ENCODE results near the gene FANCI. TPM values are rescaled to one million over a fixed set of nuclear protein-coding genes. Genes with fewer than 3 reads are reported as not detected.

Gene FANCI
- total RNA-seq, 1 experiment from 2014 or later, result 163 TPM

DNA sequence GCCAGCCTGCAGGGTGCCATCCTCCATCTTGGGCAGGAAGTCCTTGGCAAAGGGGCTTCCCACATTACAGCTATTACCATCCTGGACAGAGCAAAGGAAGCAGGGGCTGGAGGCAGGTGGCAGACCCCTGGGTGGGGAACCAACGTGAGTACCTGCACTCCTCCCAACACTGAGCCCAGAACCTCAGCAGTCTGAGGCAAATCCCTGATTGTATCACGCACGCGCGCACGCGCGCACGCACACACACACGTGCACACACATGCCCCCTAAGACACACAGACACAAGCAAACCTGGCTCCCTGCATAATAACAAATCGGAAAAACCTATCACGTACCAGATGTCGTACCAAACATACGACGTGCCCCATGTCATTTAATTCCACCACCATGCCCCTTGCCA lies 79.0 kb downstream of the FANCI start:
- peaks cover 98% of the 10 kb centered on the region for H3K36me3 ChIP-seq (ENCODE audit: insufficient read depth, low read length, poor library complexity, severe bottlenecking)

DNA sequence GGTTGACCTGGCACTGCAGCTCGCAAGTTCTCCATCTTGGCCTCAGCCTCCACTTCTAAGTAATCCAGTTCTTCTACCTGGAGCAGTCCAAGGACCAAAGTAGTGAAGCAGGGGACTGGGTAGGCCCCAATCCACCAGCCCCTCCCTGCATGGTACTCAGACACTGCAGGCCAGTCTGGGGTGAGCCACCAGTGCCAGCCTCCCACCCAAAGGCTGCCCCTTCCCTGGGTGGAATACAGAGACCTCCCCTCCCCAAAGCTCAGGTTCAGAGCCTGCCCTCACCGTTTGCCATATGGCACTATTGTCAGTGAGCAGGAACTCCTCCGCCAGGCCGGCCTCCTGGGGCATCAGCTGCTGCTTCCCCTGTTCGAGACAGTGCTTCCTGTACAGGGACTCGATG lies 80.0 kb downstream of the FANCI start:
- no peak overlapping the region for H3K4me3 ChIP-seq (ENCODE audit: low read depth, low read length, poor library complexity, severe bottlenecking)
- intact Hi-C loops (cut with micrococcal nuclease; ENCODE audit: unreplicated experiment), result no loop called here
- DNase-seq (ENCODE audit: low spot score), result no peak
- CTCF ChIA-PET, result no interaction called here
- no TSS peak for BruUV-seq (replicated peaks)
- H3K4me1 ChIP-seq (ENCODE audit: insufficient read depth, low read length, poor library complexity, severe bottlenecking), result no peaks in the 10 kb centered on the region
- H3K9me3 ChIP-seq (ENCODE audit: low read depth, low read length, poor library complexity, severe bottlenecking), result no peaks in the 10 kb centered on the region
- POLR2A ChIA-PET (ENCODE audit: low non-redundant PET), result no interaction called here
- no peak overlapping the region for H3K27ac ChIP-seq (ENCODE audit: low read depth, low read length, poor library complexity, severe bottlenecking)
- TF ChIP-seq EZH2 (IDR thresholded peaks at IDR 0.05; ENCODE audit: borderline replicate concordance, low read depth, low read length, poor library complexity, severe bottlenecking), result no peak
- TF ChIP-seq, protein P1, sequence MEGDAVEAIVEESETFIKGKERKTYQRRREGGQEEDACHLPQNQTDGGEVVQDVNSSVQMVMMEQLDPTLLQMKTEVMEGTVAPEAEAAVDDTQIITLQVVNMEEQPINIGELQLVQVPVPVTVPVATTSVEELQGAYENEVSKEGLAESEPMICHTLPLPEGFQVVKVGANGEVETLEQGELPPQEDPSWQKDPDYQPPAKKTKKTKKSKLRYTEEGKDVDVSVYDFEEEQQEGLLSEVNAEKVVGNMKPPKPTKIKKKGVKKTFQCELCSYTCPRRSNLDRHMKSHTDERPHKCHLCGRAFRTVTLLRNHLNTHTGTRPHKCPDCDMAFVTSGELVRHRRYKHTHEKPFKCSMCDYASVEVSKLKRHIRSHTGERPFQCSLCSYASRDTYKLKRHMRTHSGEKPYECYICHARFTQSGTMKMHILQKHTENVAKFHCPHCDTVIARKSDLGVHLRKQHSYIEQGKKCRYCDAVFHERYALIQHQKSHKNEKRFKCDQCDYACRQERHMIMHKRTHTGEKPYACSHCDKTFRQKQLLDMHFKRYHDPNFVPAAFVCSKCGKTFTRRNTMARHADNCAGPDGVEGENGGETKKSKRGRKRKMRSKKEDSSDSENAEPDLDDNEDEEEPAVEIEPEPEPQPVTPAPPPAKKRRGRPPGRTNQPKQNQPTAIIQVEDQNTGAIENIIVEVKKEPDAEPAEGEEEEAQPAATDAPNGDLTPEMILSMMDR (conservative IDR thresholded peaks at IDR 0.05; ENCODE audit: low read depth, low read length), result no peak
- no peaks in the 10 kb centered on the region for H3K27me3 ChIP-seq (replicated peaks; ENCODE audit: insufficient read depth, low read depth, low read length, poor library complexity)
- peaks cover 98% of the 10 kb centered on the region for H3K36me3 ChIP-seq (ENCODE audit: insufficient read depth, low read length, poor library complexity, severe bottlenecking)

More for the DNA sequence above, 79.0 kb downstream of the FANCI start:
- Histone ChIP-seq H3K9me3 (ENCODE audit: low read depth, low read length, poor library complexity, severe bottlenecking) (no peaks in the 10 kb centered on the region), H3K4me3 (ENCODE audit: low read depth, low read length, poor library complexity, severe bottlenecking) (no peak overlapping the region), H3K4me1 (ENCODE audit: insufficient read depth, low read length, poor library complexity, severe bottlenecking) (no peaks in the 10 kb centered on the region), H3K27ac (ENCODE audit: low read depth, low read length, poor library complexity, severe bottlenecking) (no peak overlapping the region), H3K27me3 (replicated peaks; ENCODE audit: insufficient read depth, low read depth, low read length, poor library complexity) (no peaks in the 10 kb centered on the region)
- POLR2A ChIA-PET (ENCODE audit: low non-redundant PET), result no interaction called here
- TF ChIP-seq EZH2 (IDR thresholded peaks at IDR 0.05; ENCODE audit: borderline replicate concordance, low read depth, low read length, poor library complexity, severe bottlenecking), result no peak
- intact Hi-C loops (cut with micrococcal nuclease; ENCODE audit: unreplicated experiment), result no loop called here
- DNase-seq (ENCODE audit: low spot score), result no peak
- BruUV-seq (replicated peaks), result no TSS peak
- CTCF ChIA-PET, result no interaction called here

DNA sequence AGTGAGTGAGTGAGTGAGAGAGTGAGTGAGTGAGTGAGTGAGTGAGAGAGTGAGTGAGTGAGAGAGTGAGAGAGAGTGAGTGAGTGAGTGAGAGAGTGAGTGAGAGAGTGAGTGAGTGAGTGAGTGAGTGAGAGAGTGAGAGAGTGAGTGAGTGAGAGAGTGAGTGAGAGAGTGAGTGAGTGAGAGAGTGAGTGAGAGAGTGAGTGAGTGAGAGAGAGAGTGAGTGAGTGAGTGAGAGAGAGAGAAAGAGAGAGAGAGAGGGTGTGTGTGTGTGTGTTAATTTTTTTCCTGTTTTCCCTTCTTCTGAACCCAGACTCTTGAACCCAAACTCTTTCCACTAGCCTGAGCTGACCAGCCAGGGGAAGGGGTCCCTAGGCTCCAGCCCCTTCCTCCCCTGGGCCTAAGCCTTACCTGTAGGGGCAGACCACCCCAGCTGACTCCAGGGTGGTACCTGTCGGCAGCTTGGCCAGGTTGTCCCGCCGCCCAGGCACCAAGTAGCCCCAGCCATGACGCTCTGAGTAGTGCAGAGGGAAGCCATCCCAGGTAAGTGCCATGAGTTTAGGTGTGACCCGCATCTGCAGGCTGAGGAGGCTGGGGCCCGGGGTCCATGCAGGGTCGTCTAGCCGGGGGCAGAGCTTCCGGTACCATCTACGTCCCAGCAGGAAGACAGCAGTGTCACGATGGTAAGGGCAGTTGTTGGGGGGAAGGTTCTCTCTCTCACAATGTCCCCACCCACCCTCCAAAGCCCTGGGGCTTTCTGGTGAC lies 81.4 kb downstream of the FANCI start:
- Histone ChIP-seq H3K4me1 (ENCODE audit: insufficient read depth, low read length, poor library complexity, severe bottlenecking) (no peaks in the 10 kb centered on the region), H3K9me3 (ENCODE audit: low read depth, low read length, poor library complexity, severe bottlenecking) (no peaks in the 10 kb centered on the region), H3K27ac (ENCODE audit: low read depth, low read length, poor library complexity, severe bottlenecking) (no peak overlapping the region), H3K4me3 (ENCODE audit: low read depth, low read length, poor library complexity, severe bottlenecking) (no peak overlapping the region), H3K36me3 (ENCODE audit: insufficient read depth, low read length, poor library complexity, severe bottlenecking) (peaks cover 98% of the 10 kb centered on the region), H3K27me3 (replicated peaks; ENCODE audit: insufficient read depth, low read depth, low read length, poor library complexity) (no peaks in the 10 kb centered on the region)
- no peak for TF ChIP-seq EZH2 (IDR thresholded peaks at IDR 0.05; ENCODE audit: borderline replicate concordance, low read depth, low read length, poor library complexity, severe bottlenecking)
- TF ChIP-seq, protein P1 (conservative IDR thresholded peaks at IDR 0.05; ENCODE audit: low read depth, low read length), result no peak
- no TSS peak for BruUV-seq (replicated peaks)
- POLR2A ChIA-PET (ENCODE audit: low non-redundant PET), result no interaction called here
- intact Hi-C loops (cut with micrococcal nuclease; ENCODE audit: unreplicated experiment), result no loop called here
- DNase-seq (ENCODE audit: low spot score), result no peak
- CTCF ChIA-PET, result no interaction called here

GRCh38 chr15:89326316-89326715 lies 82.5 kb downstream of the FANCI start:
- Histone ChIP-seq H3K9me3 (ENCODE audit: low read depth, low read length, poor library complexity, severe bottlenecking) (no peaks in the 10 kb centered on the region), H3K27me3 (replicated peaks; ENCODE audit: insufficient read depth, low read depth, low read length, poor library complexity) (no peaks in the 10 kb centered on the region), H3K36me3 (ENCODE audit: insufficient read depth, low read length, poor library complexity, severe bottlenecking) (peaks cover 98% of the 10 kb centered on the region), H3K4me3 (ENCODE audit: low read depth, low read length, poor library complexity, severe bottlenecking) (no peak overlapping the region), H3K27ac (ENCODE audit: low read depth, low read length, poor library complexity, severe bottlenecking) (no peak overlapping the region), H3K4me1 (ENCODE audit: insufficient read depth, low read length, poor library complexity, severe bottlenecking) (peaks cover under 1% of the 10 kb centered on the region)
- CTCF ChIA-PET, result no interaction called here
- intact Hi-C loops (cut with micrococcal nuclease; ENCODE audit: unreplicated experiment), result no loop called here
- no TSS peak for BruUV-seq (replicated peaks)
- DNase-seq (ENCODE audit: low spot score), result no peak
- POLR2A ChIA-PET (ENCODE audit: low non-redundant PET), result no interaction called here
- TF ChIP-seq EZH2 (IDR thresholded peaks at IDR 0.05; ENCODE audit: borderline replicate concordance, low read depth, low read length, poor library complexity, severe bottlenecking), result no peak
- TF ChIP-seq, protein P1 (conservative IDR thresholded peaks at IDR 0.05; ENCODE audit: low read depth, low read length), result no peak
